IMR-90 (cell line): ENCODE data around the gene RGS9. TPM values are rescaled to one million over a fixed set of nuclear protein-coding genes. Genes with fewer than 3 reads are reported as not detected.
A peak's percentile ranks its signal among the peaks of the same experiment; 100 is the strongest.

Experiments used
- ATAC-seq: fragments of 200-7000 bp; cut with Tn5 transposase; 2 replicates; pipeline ENCODE4 v1.9.1; 2020; ENCODE audit warnings: low read depth, mild to moderate bottlenecking, moderate library complexity
- BruUV-seq: library from RNA; stranded (reverse); fragments of 400-500 nt; replicated peaks from 2 replicates; lab custom pipeline; 2021; lab: Mats Ljungman, UMichigan
- CTCF ChIA-PET: fragments of 300-600 bp; formaldehyde crosslinking; extraction: SDS; loops from one replicate; lab custom pipeline; 2021; ENCODE audit warnings: antibody characterized with exemption; lab: Yijun Ruan, JAX
- POLR2A ChIA-PET: fragments of 300-600 bp; sonication (Branson Sonifier 250); formaldehyde crosslinking; loops from one replicate; lab custom pipeline; 2022; ENCODE audit warnings: antibody characterized with exemption; ENCODE audit not compliant: unreplicated experiment; lab: Charles Lee
- DNase-seq: peaks from one replicate; pipeline ENCODE4 v3.0.0; 2013
- H2AFZ ChIP-seq: replicated peaks from 2 replicates; pipeline ENCODE3; 2013; ENCODE audit warnings: low read length, mild to moderate bottlenecking; ENCODE audit not compliant: poor library complexity
- H2AK5ac ChIP-seq: 2 replicates; pipeline ENCODE4 v1.6.1; 2013; ENCODE audit warnings: low read depth, low read length, inconsistent platforms
- H2AK9ac ChIP-seq: replicated peaks from 2 replicates; pipeline ENCODE3; 2013; ENCODE audit warnings: mild to moderate bottlenecking, low read depth, low read length, moderate library complexity; ENCODE audit not compliant: poor library complexity
- H2BK120ac ChIP-seq: 2 replicates; pipeline ENCODE4 v1.6.1; 2013; ENCODE audit warnings: low read depth, low read length, inconsistent platforms
- H2BK15ac ChIP-seq: 3 replicates; pipeline ENCODE4 v1.6.1; 2013; ENCODE audit warnings: low read depth, low read length, inconsistent platforms
- H2BK20ac ChIP-seq: 2 replicates; pipeline ENCODE4 v1.6.1; 2013; ENCODE audit warnings: low read depth, mild to moderate bottlenecking, inconsistent platforms, low read length, moderate library complexity
- H2BK5ac ChIP-seq: 2 replicates; pipeline ENCODE4 v1.6.1; 2013; ENCODE audit warnings: mild to moderate bottlenecking, low read depth, low read length, inconsistent platforms; ENCODE audit not compliant: poor library complexity, severe bottlenecking
- H3K14ac ChIP-seq: replicated peaks from 2 replicates; pipeline ENCODE4 v1.6.1; 2013; ENCODE audit warnings: low read depth, low read length, inconsistent platforms
- H3K18ac ChIP-seq: 2 replicates; pipeline ENCODE4 v1.6.1; 2013; ENCODE audit warnings: low read depth, low read length, control low read depth
- H3K23ac ChIP-seq: 2 replicates; pipeline ENCODE4 v1.6.1; 2013; ENCODE audit warnings: low read depth, low read length, inconsistent platforms
- H3K27ac ChIP-seq: 2 replicates; pipeline ENCODE4 v1.5.1; 2013; ENCODE audit warnings: mild to moderate bottlenecking, control low read depth, low read length; ENCODE audit not compliant: insufficient read depth
- H3K27me3 ChIP-seq: 2 replicates; pipeline ENCODE4 v1.6.1; 2013; ENCODE audit warnings: low read length; ENCODE audit not compliant: control insufficient read depth, insufficient read depth
- H3K36me3 ChIP-seq: 2 replicates; pipeline ENCODE4 v1.6.1; 2013; ENCODE audit warnings: low read length, mixed read lengths; ENCODE audit not compliant: control insufficient read depth, insufficient read depth
- H3K4ac ChIP-seq: 2 replicates; pipeline ENCODE4 v1.6.1; 2013; ENCODE audit warnings: low read depth, low read length, inconsistent platforms
- H3K4me1 ChIP-seq: 2 replicates; pipeline ENCODE4 v1.6.1; 2013; ENCODE audit warnings: low read length, mixed read lengths; ENCODE audit not compliant: control insufficient read depth, insufficient read depth
- H3K4me2 ChIP-seq: 2 replicates; pipeline ENCODE4 v1.6.1; 2013; ENCODE audit warnings: low read depth, mild to moderate bottlenecking, control low read depth, low read length, moderate library complexity
- H3K4me3 ChIP-seq: 2 replicates; pipeline ENCODE4 v1.5.1; 2013; ENCODE audit warnings: low read depth, mild to moderate bottlenecking, control low read depth, low read length, moderate library complexity; ENCODE audit not compliant: insufficient read depth
- H3K56ac ChIP-seq: 2 replicates; pipeline ENCODE4 v1.6.1; 2013; ENCODE audit warnings: low read length, inconsistent platforms; ENCODE audit not compliant: insufficient read depth; ENCODE audit errors: extremely low read depth
- H3K79me1 ChIP-seq, 2 experiments: 2 replicates each; pipeline ENCODE4 v1.6.1; 2013; ENCODE audit warnings: low read length in 2 of 2, inconsistent platforms in 1 of 2, low read depth in 1 of 2
- H3K9ac ChIP-seq: 2 replicates; pipeline ENCODE4 v1.6.1; 2013; ENCODE audit warnings: low read depth, low read length, control low read depth
- H3K9me1 ChIP-seq: 2 replicates; pipeline ENCODE4 v1.6.1; 2013; ENCODE audit warnings: low read length, inconsistent platforms; ENCODE audit not compliant: insufficient read depth
- H3K9me3 ChIP-seq: 2 replicates; pipeline ENCODE4 v1.6.1; 2013; ENCODE audit warnings: low read length; ENCODE audit not compliant: control insufficient read depth, insufficient read depth
- H4K20me1 ChIP-seq: 2 replicates; pipeline ENCODE4 v1.6.1; 2013; ENCODE audit warnings: low read length, inconsistent platforms; ENCODE audit not compliant: insufficient read depth
- H4K5ac ChIP-seq: 2 replicates; pipeline ENCODE4 v1.6.1; 2013; ENCODE audit warnings: mild to moderate bottlenecking, low read depth, low read length, control low read depth
- H4K8ac ChIP-seq, 2 experiments: 2 replicates each; pipeline ENCODE4 v1.6.1; 2013; ENCODE audit warnings: low read depth in 2 of 2, low read length in 2 of 2, control low read depth in 1 of 2, inconsistent platforms in 1 of 2
- H4K91ac ChIP-seq: 2 replicates; pipeline ENCODE4 v1.6.1; 2013; ENCODE audit warnings: low read depth, low read length, inconsistent platforms; ENCODE audit not compliant: insufficient read depth
- BHLHE40 ChIP-seq: fragments of 150-350 bp; IDR thresholded peaks from 2 replicates; pipeline ENCODE4 v1.6.1; 2016; ENCODE audit warnings: mild to moderate bottlenecking, low read depth, low read length
- CHD1 ChIP-seq: IDR thresholded peaks from 2 replicates; pipeline ENCODE4 v1.6.1; 2012; ENCODE audit warnings: low read depth, low read length, improper control_type of control experiment
- MAFK ChIP-seq: IDR thresholded peaks from 2 replicates; pipeline ENCODE4 v1.6.1; 2012; ENCODE audit warnings: low read depth, low read length, improper control_type of control experiment
- MXI1 ChIP-seq: IDR thresholded peaks from 2 replicates; pipeline ENCODE4 v1.6.1; 2012; ENCODE audit warnings: low read depth, mild to moderate bottlenecking, low read length, moderate library complexity, borderline replicate concordance
- RCOR1 ChIP-seq: IDR thresholded peaks from 2 replicates; pipeline ENCODE4 v1.6.1; 2012; ENCODE audit warnings: mild to moderate bottlenecking, low read length, improper control_type of control experiment; ENCODE audit not compliant: insufficient replicate concordance
- RFX5 ChIP-seq: IDR thresholded peaks from 2 replicates; pipeline ENCODE4 v1.8.0; 2012; ENCODE audit warnings: low read depth, mild to moderate bottlenecking, low read length, moderate library complexity
- WGBS, 2 experiments: methylation state at CpG; one replicate each; pipeline versions ENCODE4 v1.1.5 to v1.1.7; 2013; ENCODE audit warnings: missing lambda C conversion rate in 2 of 2; ENCODE audit not compliant: insufficient read length in 1 of 2; ENCODE audit errors: extremely low coverage in 2 of 2; 5-methylcytosine and 5-hydroxymethylcytosine counted together
- dilution Hi-C: fragments of 300-500 bp; cut with HindIII; formaldehyde crosslinking; loops from one replicate; pipeline ENCODE4 v1.14.3; 2018; ENCODE audit warnings: low sequenced_read_pairs; ENCODE audit not compliant: unreplicated experiment
- in situ Hi-C: fragments of 300-500 bp; cut with MboI; formaldehyde crosslinking; loops from 3 replicates; pipeline ENCODE4 v1.14.3; 2019; ENCODE audit warnings: low sequenced_read_pairs, inconsistent platforms, mixed read lengths
- intact Hi-C: fragments of 100-400 bp; cut with micrococcal nuclease; formaldehyde crosslinking; loops from 2 replicates; pipeline ENCODE4 v1.10.0; 2022
- polyA plus RNA-seq, 3 experiments: library from polyadenylated mRNA; depleted of rRNA; stranded (reverse); fragments of >200 nt; gene quantifications; 2 replicates each; pipeline ENCODE4 v1.2.3, GENCODE V29; 2012; ENCODE audit warnings: low replicate concordance in 1 of 3
- total RNA-seq: library from RNA; depleted of rRNA; stranded (reverse); fragments of >200 nt; gene quantifications from 2 replicates; pipeline ENCODE4 v1.2.3, GENCODE V29; 2012
- TF ChIP-seq, protein P1 (sequence below): fragments of 150-350 bp; IDR thresholded peaks from 2 replicates; pipeline ENCODE4 v1.6.1; 2016; ENCODE audit warnings: low read depth, mild to moderate bottlenecking, low read length, moderate library complexity, borderline replicate concordance
- TF ChIP-seq, protein P2 (sequence below): fragments of 150-350 bp; IDR thresholded peaks from 2 replicates; pipeline ENCODE4 v1.6.1; 2017; ENCODE audit warnings: mild to moderate bottlenecking, antibody characterized with exemption, low read length, low read depth

The RGS9 gene
- total and polyA plus RNA-seq, 2 of the 4 experiments (the other 2 are of a cell fraction) = 0.90 to 1.1 TPM

DNA sequence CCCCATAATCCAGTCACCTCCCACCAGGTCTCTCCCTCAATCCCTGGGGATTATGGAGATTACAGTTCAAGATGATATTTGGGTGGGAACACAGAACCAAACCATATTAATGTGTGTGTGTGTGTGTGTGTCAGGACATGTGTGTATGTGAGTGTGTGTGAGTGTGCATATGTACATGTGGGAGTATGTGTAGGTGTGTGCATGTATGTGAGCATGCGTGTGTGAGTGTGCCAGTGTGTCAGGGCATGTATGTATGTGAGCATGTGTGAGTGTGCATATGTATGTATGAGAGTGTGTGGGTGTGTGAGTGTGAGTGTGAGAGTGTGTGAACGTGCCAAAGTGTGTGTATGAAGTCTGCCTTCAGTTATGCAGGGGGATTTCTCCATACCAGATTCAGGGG, 37.8 kb downstream of the RGS9 start:
- Histone ChIP-seq H2AK9ac (no peak overlapping the region), H3K79me1 (no peaks in the 10 kb centered on the region), H3K18ac (no peak overlapping the region), H3K9me3 (no peaks in the 10 kb centered on the region), H3K36me3 (no peaks in the 10 kb centered on the region), H2AK5ac (peak overlapping the region; percentile 17; the same call in 1 of the 2 replicates), H2BK120ac (no peak overlapping the region), H2BK5ac (no peak overlapping the region), H4K20me1 (no peaks in the 10 kb centered on the region), H3K23ac (no peak overlapping the region), H4K8ac (no peak overlapping the region), H3K27me3 (no peaks in the 10 kb centered on the region), H3K14ac (no peak overlapping the region), H3K4ac (peak overlapping the region; percentile 11; the same call in 1 of the 2 replicates), H3K4me3 (no peak overlapping the region), H3K56ac (no peak overlapping the region), H2BK20ac (no peak overlapping the region), H3K4me2 (no peak overlapping the region), H2AFZ (no peak overlapping the region), H4K5ac (no peak overlapping the region), H3K9ac (no peak overlapping the region), H3K4me1 (peaks cover 19% of the 10 kb centered on the region), H4K91ac (no peak overlapping the region; the same call in 1 of the 2 replicates), H3K27ac (no peak overlapping the region), H3K9me1 (peaks cover 46% of the 10 kb centered on the region), H2BK15ac (0 out of 3 replicates have a peak overlapping the region, but pooled peaks have one; percentile 70)
- in situ Hi-C loops (no loop called here), intact Hi-C loops (no loop called here), dilution Hi-C loops (no loop called here)
- ATAC-seq = no peak
- TF ChIP-seq RFX5 (no peak), MXI1 (no peak), MAFK (no peak), RCOR1 (no peak), BHLHE40 (no peak), CHD1 (no peak)
- TF ChIP-seq, protein P1, sequence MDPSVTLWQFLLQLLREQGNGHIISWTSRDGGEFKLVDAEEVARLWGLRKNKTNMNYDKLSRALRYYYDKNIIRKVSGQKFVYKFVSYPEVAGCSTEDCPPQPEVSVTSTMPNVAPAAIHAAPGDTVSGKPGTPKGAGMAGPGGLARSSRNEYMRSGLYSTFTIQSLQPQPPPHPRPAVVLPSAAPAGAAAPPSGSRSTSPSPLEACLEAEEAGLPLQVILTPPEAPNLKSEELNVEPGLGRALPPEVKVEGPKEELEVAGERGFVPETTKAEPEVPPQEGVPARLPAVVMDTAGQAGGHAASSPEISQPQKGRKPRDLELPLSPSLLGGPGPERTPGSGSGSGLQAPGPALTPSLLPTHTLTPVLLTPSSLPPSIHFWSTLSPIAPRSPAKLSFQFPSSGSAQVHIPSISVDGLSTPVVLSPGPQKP = no peak
- TF ChIP-seq, protein P2, sequence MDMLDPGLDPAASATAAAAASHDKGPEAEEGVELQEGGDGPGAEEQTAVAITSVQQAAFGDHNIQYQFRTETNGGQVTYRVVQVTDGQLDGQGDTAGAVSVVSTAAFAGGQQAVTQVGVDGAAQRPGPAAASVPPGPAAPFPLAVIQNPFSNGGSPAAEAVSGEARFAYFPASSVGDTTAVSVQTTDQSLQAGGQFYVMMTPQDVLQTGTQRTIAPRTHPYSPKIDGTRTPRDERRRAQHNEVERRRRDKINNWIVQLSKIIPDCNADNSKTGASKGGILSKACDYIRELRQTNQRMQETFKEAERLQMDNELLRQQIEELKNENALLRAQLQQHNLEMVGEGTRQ = no peak
- POLR2A ChIA-PET = no interaction called here
- 80% methylated on average over 2 of the region's 2 CpGs; no CpG with 5 or more reads in 1 of the 2 experiments for WGBS, 2 experiments
- DNase-seq = no peak
- CTCF ChIA-PET = no interaction called here
- BruUV-seq = no TSS peak
